A549 treated with Mapracorat at 1 μM for 4 hours (cell line): Measurements from ENCODE around the gene HES7. TPM values are rescaled to one million over a fixed set of nuclear protein-coding genes. Genes with fewer than 3 reads are reported as not detected.

Experiments
- total RNA-seq: library from RNA; stranded (reverse); fragments of 200-300 nt; extraction: Qiagen RNA extraction; gene quantifications from 5 replicates; pipeline ENCODE4 v1.2.3, GENCODE V29; 2022

The HES7 gene
- total RNA-seq: 1.8 to 6.1 TPM (median 5.3 TPM) in 5 replicates

DNA sequence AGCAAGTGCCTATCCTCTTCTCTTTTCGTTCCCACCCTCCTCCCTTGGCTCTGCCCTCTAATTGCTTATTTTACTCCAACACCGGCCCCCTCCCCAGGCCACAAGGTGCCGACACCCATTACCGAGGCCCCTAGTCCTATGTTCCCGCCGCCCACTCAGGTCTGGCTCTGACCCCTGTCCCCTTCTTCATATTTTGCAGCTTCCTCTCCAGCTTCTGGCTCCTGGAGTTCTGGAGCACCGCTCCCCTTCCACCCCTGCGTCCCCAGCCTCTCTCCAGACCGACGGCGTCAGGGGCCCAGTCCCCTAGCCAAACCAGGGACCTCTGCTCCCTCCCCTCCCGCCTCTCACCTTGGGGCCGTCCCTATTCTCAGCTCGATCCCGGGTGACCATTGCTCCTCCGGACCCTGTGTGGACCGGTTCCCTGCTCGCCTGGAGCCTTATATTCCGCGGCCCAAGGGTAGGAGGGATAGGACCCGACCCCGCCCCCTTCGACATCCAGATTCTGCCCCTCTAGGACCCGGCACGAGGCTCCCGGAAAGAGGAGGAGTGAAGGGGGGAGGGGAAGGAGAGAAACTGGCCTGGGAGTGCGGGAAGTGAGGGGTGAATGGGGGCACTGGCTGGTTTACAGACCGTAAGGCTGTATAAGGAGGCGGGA, at the start of gene HES7:
Gene HES7 (minus strand): TSS at position 412 of the 655 bp plus-strand sequence. CDS start 22 bp downstream, at position 390.

DNA sequence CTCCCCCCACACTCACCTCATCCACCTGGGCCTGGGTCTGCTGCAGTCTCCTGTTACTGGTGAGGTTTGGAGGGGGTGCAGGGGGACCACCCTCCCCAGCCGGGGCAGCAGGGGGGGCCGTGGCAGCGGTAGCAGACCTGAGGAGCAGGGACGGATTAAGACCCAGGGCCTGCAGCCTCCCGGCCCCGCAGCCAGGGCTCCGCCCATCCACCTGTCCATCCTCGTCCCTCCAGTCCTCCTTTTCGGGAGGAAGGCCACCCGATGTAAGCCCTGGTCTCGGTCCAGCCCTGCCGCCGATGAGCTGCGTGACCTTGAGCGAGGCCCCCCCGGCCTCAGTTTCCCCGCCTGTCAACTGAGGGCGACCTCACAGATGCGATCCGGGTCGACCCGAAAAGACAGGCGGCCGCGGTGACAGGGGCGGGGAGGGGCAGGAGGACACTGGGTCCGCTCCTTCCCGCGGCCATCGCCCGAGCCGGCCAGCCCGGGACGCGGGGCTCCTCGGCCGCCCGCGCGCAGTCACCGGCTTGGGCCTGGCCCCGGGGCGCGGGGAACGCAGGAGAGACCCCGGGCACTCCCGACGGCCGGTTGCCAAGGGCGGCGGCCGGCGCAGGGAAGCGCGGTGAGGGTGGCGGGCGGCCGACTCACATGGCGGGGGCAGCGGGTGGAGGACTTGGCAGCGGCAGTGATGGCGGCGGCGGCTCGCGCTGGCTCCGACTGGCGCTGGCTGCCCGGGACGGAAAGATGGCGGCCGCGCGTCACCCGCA, 38.5 kb upstream of the HES7 start, which contains the start of gene VAMP2:
Gene VAMP2 (minus strand): TSS at position 716 of the 764 bp plus-strand sequence. CDS start 69 bp downstream, at position 647.

DNA sequence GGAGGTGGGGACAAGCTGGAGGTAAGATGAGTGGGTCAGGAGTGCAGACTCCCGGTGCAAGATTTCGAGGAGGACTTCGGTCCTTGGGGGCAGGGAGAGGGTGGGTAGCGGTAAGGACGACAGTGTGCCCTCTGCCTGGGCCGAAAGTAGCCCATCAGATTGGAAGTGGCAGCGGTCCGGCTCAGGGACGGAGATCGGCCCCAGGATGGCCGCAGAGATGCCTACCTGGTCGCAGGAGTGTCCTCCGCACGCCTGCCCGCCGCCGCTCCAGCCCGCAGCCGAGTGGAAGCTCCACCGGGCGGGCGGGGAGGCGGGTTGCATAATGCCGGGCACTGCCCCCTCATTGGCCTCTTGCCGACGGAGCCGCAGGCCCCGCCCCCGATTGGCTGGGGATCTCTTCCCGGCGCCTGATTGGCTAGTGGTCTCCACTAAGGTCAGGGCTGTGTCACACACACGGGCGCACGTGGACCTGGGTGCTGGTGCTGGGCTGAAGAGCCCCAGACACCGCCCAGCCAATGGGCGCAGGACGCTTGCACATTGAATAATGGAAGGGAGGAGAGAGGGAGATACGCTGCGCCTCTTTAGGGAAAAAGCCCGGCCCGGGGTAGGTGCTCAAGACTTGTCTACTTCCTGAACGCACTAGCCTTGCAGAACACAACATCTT, 28.3 kb upstream of the HES7 start, which contains the start of gene PER1:
Gene PER1 (minus strand): TSS at position 293 of the 664 bp plus-strand sequence. CDS start 1,698 bp downstream, outside the sequence.

DNA sequence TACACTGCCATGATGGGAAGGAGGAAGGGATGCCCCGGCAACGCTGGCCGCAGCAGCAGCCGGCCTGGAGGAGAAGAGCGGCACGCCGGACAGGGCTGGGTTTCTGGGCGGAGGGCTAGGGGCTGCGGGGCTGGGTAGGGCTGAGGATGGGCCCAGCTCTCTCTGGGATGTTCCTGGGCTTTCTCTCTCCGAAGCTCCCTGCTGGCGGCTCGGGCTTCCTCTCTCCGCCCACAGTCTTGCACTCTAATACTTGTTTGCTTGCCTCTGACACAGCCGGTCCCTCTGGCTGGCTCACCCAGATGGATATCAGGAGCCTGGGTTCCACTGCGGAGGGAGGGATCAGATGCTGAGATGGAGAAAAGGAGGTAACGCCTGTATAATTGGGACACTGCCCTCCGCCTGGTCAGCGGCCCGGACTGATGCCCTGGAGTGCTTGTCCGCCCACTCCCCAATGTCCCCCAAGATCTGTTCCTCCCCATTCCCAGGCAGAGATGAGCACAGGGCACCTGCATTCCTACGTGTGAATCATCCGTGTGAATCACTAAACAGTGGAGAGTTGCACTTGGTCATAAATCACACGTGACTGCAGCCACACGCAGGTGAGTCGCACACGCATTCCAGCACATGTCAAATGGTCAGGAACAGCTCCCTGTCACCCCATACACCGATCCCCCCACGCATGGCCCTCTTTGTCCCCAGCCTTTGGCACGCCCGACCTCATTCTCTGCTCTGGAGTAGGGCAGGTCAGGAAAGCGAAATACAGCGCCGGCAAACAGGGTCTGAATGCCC, 5.7 kb downstream of the HES7 start, which contains the start of gene ALOXE3:
Gene ALOXE3 (minus strand): TSS at position 535 of the 789 bp plus-strand sequence. CDS start 524 bp downstream, at position 11.

DNA sequence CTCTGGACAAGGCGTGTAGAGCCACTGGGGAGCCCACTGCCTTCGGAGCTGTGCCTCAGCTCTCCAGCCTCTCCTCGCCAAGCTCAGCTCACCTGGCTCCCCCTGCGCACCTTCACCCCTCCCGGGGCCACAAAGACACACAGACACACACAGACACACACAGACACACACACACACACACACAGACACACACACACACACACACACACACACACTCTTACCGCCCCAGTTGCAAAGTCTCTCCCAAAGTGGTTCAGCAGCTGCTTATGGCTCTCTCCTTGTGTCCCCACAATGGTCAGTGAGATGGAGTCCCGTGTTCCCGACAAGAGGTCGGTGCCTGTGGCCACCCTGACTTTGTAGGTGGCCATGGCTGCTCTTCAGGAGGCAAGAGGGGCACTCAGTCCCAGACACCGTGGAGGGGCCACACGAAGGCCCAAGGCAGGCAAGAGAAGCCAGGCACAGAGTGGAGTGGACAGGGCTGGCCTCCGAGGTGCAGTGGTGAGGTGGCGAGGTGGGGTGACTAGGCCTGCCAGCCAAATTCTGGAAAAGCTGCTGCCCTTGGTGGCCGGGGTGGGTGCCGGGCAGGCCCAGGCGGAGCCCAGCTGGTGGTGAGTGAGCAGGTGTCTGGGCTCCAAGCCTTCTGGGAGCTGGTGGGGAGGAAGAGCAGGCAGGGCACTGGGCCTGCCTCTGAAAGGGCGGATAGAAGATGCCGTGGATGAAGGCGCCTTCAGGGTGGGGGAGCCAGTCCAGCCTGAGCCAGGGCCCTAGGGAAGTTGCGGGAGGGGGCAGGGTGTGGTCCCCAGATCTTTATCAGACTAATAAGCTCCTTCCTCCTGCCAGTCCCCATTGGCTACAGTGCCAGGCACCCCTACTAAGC, 36.6 kb downstream of the HES7 start, which contains the start of gene ALOX12B:
Gene ALOX12B (minus strand): TSS at position 642 of the 877 bp plus-strand sequence. CDS start 274 bp downstream, at position 368.

Other genes with a start within 250 kb of the HES7 start
- gene CHD3, start 235.3 kb downstream of the HES7 start, total RNA-seq: 58.9 to 64.5 TPM (median 61.3 TPM) in 5 replicates
- 0.98 to 2.0 TPM (median 1.2 TPM) in 5 replicates for gene RNF227, start 207.8 kb downstream of the HES7 start, total RNA-seq
- gene KCNAB3, start 194.2 kb downstream of the HES7 start, total RNA-seq: 1.7 to 3.9 TPM (median 2.6 TPM) in 5 replicates
- 294 to 356 TPM (median 306 TPM) in 5 replicates for gene TRAPPC1, start 192.2 kb downstream of the HES7 start, total RNA-seq
- 37.3 to 47.1 TPM (median 40.3 TPM) in 5 replicates for gene CNTROB, start 191.9 kb downstream of the HES7 start, total RNA-seq
- gene GUCY2D, start 121.5 kb downstream of the HES7 start, total RNA-seq: 0.05 to 0.39 TPM (median 0.36 TPM) in 4 of 5 replicates, not detected in the other
- gene ALOX15B, start 85.0 kb downstream of the HES7 start, total RNA-seq: 0.09 to 0.20 TPM (median 0.18 TPM) in 5 replicates
- 1.1 to 2.3 TPM (median 1.8 TPM) in 5 replicates for gene ALOX12B, start 36.4 kb downstream of the HES7 start, total RNA-seq
- 6.5 to 9.5 TPM (median 6.9 TPM) in 5 replicates for gene ALOXE3, start 5.6 kb downstream of the HES7 start, total RNA-seq
- gene PER1, start 28.3 kb upstream of the HES7 start, total RNA-seq: 51.7 to 60.6 TPM (median 55.9 TPM) in 5 replicates
- gene VAMP2, start 38.8 kb upstream of the HES7 start, total RNA-seq: 26.5 to 31.9 TPM (median 31.1 TPM) in 5 replicates
- gene TMEM107, start 52.3 kb upstream of the HES7 start, total RNA-seq: 18.8 to 22.9 TPM (median 20.7 TPM) in 5 replicates
- gene BORCS6, start 66.1 kb upstream of the HES7 start, total RNA-seq: 4.8 to 8.8 TPM (median 8.2 TPM) in 5 replicates
- 142 to 164 TPM (median 153 TPM) in 5 replicates for gene AURKB, start 86.5 kb upstream of the HES7 start, total RNA-seq
- 13.7 to 20.1 TPM (median 16.4 TPM) in 5 replicates for gene CTC1, start 124.0 kb upstream of the HES7 start, total RNA-seq
- gene PFAS, start 125.2 kb upstream of the HES7 start, total RNA-seq: 39.8 to 50.2 TPM (median 45.6 TPM) in 5 replicates
- gene RANGRF, start 164.6 kb upstream of the HES7 start, total RNA-seq: 35.4 to 45.9 TPM (median 43.4 TPM) in 5 replicates
- gene SLC25A35, start 171.3 kb upstream of the HES7 start, total RNA-seq: 5.5 to 8.5 TPM (median 7.0 TPM) in 5 replicates
- gene ARHGEF15, start 186.1 kb upstream of the HES7 start, total RNA-seq: not detected in 5 replicates
- gene ODF4, start 215.7 kb upstream of the HES7 start, total RNA-seq: not detected in 5 replicates